Measurements from ENCODE around the gene NME2.

The NME2 gene

DNA sequence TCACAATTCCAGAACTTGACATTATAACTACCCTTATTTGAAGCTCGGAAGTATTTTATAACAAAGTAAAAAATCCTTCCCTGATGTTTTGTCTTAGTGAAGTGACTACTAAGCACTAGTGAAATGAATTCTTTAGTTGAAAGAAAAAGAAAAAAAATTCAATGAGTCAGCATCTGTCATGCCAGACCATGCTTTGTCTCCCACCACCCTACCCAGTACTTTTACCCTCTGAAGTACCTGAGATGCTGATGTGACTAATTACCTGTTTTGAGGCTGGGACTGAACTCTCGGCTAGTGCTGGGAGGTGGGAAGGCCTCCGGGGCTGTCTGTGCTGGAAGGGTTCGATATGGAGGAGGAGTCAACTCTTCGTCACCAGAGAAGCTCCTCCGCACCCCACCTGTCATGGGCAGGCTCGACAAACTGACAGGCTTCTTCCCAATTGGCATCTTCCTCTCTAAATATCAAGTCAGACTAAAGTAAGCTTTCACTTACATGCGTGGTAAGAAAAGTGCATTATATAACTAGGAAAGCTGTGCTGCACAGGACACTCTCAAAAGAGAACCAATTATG, 19.6 kb downstream of the NME2 start:
- Histone ChIP-seq H3K36me3 (ENCODE audit: control insufficient read depth, insufficient read depth, low read length) (peaks cover 4% of the 10 kb centered on the region), H3K27me3 (ENCODE audit: control insufficient read depth, insufficient read depth, low read length) (no peaks in the 10 kb centered on the region), H3K4me3 (ENCODE audit: low read depth, low read length) (no peak overlapping the region), H3K9me3 (ENCODE audit: control insufficient read depth, insufficient read depth, low read length) (no peaks in the 10 kb centered on the region), H3K4me1 (ENCODE audit: control insufficient read depth, insufficient read depth, low read length) (no peaks in the 10 kb centered on the region), H3K9ac (ENCODE audit: low read depth, low read length) (no peak overlapping the region)

DNA sequence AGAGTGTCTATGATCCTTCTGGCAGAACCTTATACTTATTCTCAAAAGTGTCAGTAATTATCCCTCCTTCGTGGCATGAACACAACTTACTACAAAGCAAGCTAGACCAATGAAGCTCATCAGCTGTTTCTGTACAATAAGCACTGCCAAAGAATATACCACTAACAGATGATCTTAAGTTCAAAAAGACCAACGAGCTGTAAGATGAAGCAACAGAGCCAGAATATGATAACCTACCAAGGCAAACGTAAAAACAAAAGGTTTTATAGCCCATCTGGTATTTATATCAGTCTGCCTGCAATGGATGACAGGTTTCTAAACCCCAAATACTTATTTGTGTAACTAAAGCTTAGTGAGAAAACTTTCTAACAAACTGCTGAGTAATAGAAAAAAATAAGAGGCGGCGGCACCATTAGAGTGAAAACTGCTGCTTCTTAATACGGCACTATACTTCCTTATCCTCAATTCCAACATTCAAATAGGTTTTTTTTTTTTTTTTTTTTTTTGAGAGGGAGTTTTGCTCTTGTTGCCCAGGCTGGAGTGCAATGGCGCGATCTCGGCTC, 22.1 kb downstream of the NME2 start:
- H3K9me3 ChIP-seq (ENCODE audit: control insufficient read depth, insufficient read depth, low read length): no peaks in the 10 kb centered on the region
- no peaks in the 10 kb centered on the region for H3K4me1 ChIP-seq (ENCODE audit: control insufficient read depth, insufficient read depth, low read length)
- no peaks in the 10 kb centered on the region for H3K27me3 ChIP-seq (ENCODE audit: control insufficient read depth, insufficient read depth, low read length)
- H3K4me3 ChIP-seq (ENCODE audit: low read depth, low read length): no peak overlapping the region
- peaks cover 14% of the 10 kb centered on the region for H3K36me3 ChIP-seq (ENCODE audit: control insufficient read depth, insufficient read depth, low read length)
- no peak overlapping the region for H3K9ac ChIP-seq (ENCODE audit: low read depth, low read length)

DNA sequence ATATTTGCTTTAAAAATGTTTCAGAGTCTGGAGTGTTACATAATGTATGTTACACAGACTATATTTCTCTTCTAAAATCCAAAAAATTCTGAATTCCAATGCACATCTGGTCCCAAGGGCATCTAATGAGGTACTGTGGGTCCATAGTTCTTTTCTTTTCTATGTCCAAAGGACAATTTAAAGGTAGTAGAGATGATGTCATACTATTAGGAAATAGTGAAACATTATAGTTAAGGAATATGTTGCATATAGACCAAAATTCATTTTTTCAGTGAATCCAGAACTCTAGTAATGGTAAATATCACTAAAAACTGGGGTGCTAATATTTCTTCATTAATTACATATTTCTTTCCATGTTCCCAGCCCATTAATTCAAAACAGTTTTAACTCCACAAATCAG, 23.0 kb downstream of the NME2 start:
- Histone ChIP-seq H3K9ac (ENCODE audit: low read depth, low read length) (no peak overlapping the region), H3K4me3 (ENCODE audit: low read depth, low read length) (no peak overlapping the region), H3K27me3 (ENCODE audit: control insufficient read depth, insufficient read depth, low read length) (no peaks in the 10 kb centered on the region), H3K36me3 (ENCODE audit: control insufficient read depth, insufficient read depth, low read length) (peaks cover 21% of the 10 kb centered on the region), H3K9me3 (ENCODE audit: control insufficient read depth, insufficient read depth, low read length) (no peaks in the 10 kb centered on the region), H3K4me1 (ENCODE audit: control insufficient read depth, insufficient read depth, low read length) (no peaks in the 10 kb centered on the region)

DNA sequence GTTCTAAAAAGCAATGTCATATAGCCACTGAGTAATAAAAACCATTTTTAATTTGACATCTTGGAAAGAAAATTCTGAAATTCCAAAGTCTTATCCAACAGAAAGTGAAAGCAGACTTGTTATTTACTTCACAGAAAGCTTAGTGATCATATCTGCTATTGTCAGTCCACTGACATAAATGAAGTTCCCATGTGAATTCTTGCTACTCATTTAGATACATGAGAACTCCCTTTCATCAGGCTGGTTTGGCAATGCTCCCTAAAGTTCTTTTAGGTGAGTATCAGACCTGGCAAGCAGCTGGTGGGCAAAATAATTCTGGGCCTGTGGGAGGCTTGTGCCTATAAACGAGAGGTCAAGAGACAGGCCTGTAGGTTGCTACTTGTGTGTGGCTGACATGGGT, 23.4 kb downstream of the NME2 start:
- Histone ChIP-seq H3K36me3 (ENCODE audit: control insufficient read depth, insufficient read depth, low read length) (peaks cover 26% of the 10 kb centered on the region), H3K4me1 (ENCODE audit: control insufficient read depth, insufficient read depth, low read length) (no peaks in the 10 kb centered on the region), H3K9me3 (ENCODE audit: control insufficient read depth, insufficient read depth, low read length) (no peaks in the 10 kb centered on the region), H3K4me3 (ENCODE audit: low read depth, low read length) (no peak overlapping the region), H3K27me3 (ENCODE audit: control insufficient read depth, insufficient read depth, low read length) (no peaks in the 10 kb centered on the region), H3K9ac (ENCODE audit: low read depth, low read length) (no peak overlapping the region)

DNA sequence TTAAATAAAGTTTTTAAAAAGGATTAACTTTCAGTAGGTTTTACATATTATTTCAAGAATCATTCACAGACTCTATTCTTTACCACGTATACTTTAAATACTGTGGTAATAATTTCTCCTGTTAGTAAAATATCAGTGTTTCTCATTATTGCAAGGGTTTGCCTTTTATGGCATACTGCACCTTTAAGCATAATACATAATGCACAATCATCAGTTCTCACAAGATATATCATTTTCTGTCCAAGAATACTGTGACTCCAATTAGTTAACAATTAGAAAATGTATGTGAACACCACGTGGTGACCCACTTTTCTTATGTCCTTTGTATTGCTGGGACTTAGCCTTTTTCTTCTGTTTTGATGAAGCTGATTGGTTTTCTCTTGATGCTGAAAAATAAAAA, 25.7 kb downstream of the NME2 start:
- Histone ChIP-seq H3K4me3 (ENCODE audit: low read depth, low read length) (no peak overlapping the region), H3K9me3 (ENCODE audit: control insufficient read depth, insufficient read depth, low read length) (no peaks in the 10 kb centered on the region), H3K4me1 (ENCODE audit: control insufficient read depth, insufficient read depth, low read length) (no peaks in the 10 kb centered on the region), H3K36me3 (ENCODE audit: control insufficient read depth, insufficient read depth, low read length) (peaks cover 27% of the 10 kb centered on the region), H3K27me3 (ENCODE audit: control insufficient read depth, insufficient read depth, low read length) (no peaks in the 10 kb centered on the region), H3K9ac (ENCODE audit: low read depth, low read length) (no peak overlapping the region)

DNA sequence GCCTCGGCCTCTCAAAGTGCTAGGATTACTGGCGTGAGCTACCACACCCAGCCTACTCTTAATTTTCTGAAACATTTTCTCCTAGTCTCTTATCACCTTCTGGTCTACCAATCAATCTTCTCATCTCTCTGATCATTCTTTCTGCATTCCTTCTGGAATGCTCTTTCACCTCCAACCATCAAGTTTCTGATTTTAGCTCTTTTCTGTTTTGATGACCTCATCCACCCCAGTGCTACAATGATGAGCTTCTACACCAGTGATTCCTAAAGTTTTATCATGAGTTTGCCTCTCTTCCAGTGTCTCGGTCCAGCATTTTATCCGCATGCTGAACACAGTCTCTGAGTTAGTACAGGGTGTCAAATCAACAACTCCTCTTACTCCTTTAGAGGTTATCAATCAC, 31.5 kb downstream of the NME2 start:
- Histone ChIP-seq H3K27me3 (ENCODE audit: control insufficient read depth, insufficient read depth, low read length) (no peaks in the 10 kb centered on the region), H3K9ac (ENCODE audit: low read depth, low read length) (no peak overlapping the region), H3K36me3 (ENCODE audit: control insufficient read depth, insufficient read depth, low read length) (peaks cover 24% of the 10 kb centered on the region), H3K4me3 (ENCODE audit: low read depth, low read length) (no peak overlapping the region), H3K4me1 (ENCODE audit: control insufficient read depth, insufficient read depth, low read length) (no peaks in the 10 kb centered on the region), H3K9me3 (ENCODE audit: control insufficient read depth, insufficient read depth, low read length) (no peaks in the 10 kb centered on the region)

DNA sequence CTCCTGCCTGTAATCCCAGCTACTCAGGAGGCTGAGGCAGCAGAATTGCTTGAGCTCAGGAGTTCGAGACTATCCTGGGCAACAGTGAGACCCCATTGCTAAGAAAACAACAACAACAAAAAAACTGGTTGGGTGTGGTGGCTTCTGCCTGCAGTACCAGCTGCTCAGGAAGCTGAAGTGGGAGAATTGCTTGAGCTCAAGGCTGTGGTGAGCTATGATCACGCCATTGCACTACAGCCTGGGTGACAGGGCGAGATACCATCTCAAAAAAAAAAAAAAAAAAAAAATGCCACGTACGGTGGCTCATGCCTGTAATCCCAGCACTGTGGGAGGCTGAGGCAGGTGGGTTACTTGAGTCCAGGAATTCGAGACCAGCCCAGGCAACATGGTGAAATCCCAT, 34.1 kb downstream of the NME2 start:
- Histone ChIP-seq H3K27me3 (ENCODE audit: control insufficient read depth, insufficient read depth, low read length) (no peaks in the 10 kb centered on the region), H3K4me1 (ENCODE audit: control insufficient read depth, insufficient read depth, low read length) (no peaks in the 10 kb centered on the region), H3K9me3 (ENCODE audit: control insufficient read depth, insufficient read depth, low read length) (no peaks in the 10 kb centered on the region), H3K4me3 (ENCODE audit: low read depth, low read length) (no peak overlapping the region), H3K36me3 (ENCODE audit: control insufficient read depth, insufficient read depth, low read length) (peaks cover 13% of the 10 kb centered on the region), H3K9ac (ENCODE audit: low read depth, low read length) (no peak overlapping the region)

DNA sequence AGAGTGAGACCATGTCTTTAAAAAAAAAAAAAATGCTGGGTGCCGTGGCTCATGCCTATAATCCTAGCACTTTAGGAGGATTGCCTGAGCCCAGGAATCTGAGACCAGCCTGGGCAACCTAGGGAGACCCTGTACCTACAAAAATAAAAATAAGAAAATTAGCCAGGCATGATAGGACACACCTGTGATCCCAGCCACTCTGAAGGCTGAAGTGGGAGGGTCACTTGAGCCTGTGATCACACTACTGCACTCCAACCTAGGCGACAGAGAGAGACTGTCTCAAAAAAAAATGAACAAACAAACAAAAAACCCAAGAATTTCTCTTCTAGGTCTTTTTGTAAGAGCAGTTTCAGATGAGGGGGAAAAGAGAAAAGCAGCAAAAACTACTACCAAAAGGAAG, 34.6 kb downstream of the NME2 start:
- Histone ChIP-seq H3K9ac (ENCODE audit: low read depth, low read length) (no peak overlapping the region), H3K9me3 (ENCODE audit: control insufficient read depth, insufficient read depth, low read length) (no peaks in the 10 kb centered on the region), H3K4me1 (ENCODE audit: control insufficient read depth, insufficient read depth, low read length) (no peaks in the 10 kb centered on the region), H3K27me3 (ENCODE audit: control insufficient read depth, insufficient read depth, low read length) (no peaks in the 10 kb centered on the region), H3K4me3 (ENCODE audit: low read depth, low read length) (no peak overlapping the region), H3K36me3 (ENCODE audit: control insufficient read depth, insufficient read depth, low read length) (peaks cover 16% of the 10 kb centered on the region)

DNA sequence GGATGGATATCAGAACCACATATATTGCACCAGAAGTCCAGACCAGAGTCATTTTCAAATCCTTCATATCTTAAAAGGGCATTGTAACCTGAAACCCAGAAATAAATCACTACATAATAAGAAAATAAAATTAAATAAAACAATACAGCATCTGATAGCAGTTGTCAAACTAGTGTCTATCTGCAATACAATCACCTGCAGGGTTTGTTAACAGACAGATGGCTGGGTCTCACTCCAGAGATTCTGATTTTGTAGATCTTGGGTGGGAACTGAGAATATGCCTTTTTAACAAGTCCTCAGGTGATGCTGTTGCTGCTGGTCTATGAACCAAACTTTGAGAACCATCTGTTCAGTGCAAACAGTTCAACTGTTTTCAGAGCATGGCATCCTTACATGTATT, 37.6 kb downstream of the NME2 start:
- no peak overlapping the region for H3K9ac ChIP-seq (ENCODE audit: low read depth, low read length)
- no peaks in the 10 kb centered on the region for H3K27me3 ChIP-seq (ENCODE audit: control insufficient read depth, insufficient read depth, low read length)
- H3K9me3 ChIP-seq (ENCODE audit: control insufficient read depth, insufficient read depth, low read length): no peaks in the 10 kb centered on the region
- H3K4me1 ChIP-seq (ENCODE audit: control insufficient read depth, insufficient read depth, low read length): no peaks in the 10 kb centered on the region
- peaks cover 15% of the 10 kb centered on the region for H3K36me3 ChIP-seq (ENCODE audit: control insufficient read depth, insufficient read depth, low read length)
- H3K4me3 ChIP-seq (ENCODE audit: low read depth, low read length): no peak overlapping the region

DNA sequence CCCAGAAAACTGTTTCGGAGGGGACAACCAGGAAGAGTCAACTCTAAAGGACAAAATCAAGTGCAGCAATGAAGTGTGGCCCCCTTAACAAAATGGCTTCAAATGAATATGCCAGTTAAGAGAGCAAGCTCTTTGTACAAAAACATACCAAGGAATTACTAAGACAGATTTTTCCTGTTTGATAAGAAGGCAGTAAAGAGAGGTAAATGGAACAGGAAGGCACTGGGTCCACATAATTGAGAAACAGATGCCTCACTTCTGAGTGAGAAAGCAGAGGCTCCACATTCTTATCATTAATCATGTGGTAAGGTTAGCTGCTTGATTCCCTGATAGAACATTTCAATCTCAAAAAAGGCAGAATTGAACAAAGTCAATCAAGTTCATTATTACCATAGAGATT, 48.7 kb downstream of the NME2 start:
- Histone ChIP-seq H3K9ac (ENCODE audit: low read depth, low read length) (no peak overlapping the region), H3K4me3 (ENCODE audit: low read depth, low read length) (no peak overlapping the region), H3K9me3 (ENCODE audit: control insufficient read depth, insufficient read depth, low read length) (no peaks in the 10 kb centered on the region), H3K4me1 (ENCODE audit: control insufficient read depth, insufficient read depth, low read length) (no peaks in the 10 kb centered on the region), H3K36me3 (ENCODE audit: control insufficient read depth, insufficient read depth, low read length) (peaks cover 8% of the 10 kb centered on the region), H3K27me3 (ENCODE audit: control insufficient read depth, insufficient read depth, low read length) (no peaks in the 10 kb centered on the region)

DNA sequence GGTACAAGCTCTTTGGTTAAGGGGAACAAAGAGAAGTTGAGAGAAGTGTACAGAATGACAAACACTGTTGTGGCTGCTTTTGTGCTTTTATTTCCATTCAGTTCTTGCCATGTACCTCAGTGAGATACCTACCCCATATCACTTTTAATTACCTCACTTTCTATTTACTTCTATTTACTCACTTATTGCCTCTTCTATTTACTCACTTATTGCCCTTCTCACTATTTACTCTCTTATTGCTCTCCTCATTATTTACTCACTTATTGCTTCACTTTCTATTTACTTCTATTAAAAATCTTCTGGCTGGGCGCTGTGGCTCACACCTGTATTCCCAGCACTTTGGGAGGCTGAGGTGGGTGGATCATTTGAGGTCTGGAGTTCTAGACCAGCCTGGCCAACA, 51.7 kb downstream of the NME2 start:
- Histone ChIP-seq H3K4me1 (ENCODE audit: control insufficient read depth, insufficient read depth, low read length) (no peaks in the 10 kb centered on the region), H3K9ac (ENCODE audit: low read depth, low read length) (no peak overlapping the region), H3K36me3 (ENCODE audit: control insufficient read depth, insufficient read depth, low read length) (peaks cover 12% of the 10 kb centered on the region), H3K9me3 (ENCODE audit: control insufficient read depth, insufficient read depth, low read length) (no peaks in the 10 kb centered on the region), H3K4me3 (ENCODE audit: low read depth, low read length) (no peak overlapping the region), H3K27me3 (ENCODE audit: control insufficient read depth, insufficient read depth, low read length) (no peaks in the 10 kb centered on the region)

DNA sequence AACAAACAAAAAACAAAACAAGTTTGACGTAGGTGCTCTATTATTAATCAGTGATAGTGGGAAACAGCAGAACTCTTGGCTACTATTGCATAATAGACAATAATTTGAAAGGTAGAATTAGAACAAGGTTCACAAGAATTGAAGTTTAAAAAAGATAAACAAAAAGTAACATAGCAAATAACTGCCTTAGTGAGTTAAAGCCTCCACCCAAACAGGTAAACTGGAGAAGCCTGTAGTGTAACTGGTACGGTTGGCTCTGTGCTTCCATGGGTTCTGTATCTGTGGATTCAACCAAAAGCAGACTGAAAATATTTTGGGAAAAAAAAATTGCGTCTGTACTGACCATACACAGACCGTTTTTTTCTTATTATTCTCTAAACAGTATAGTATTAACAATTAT, 55.1 kb downstream of the NME2 start:
- Histone ChIP-seq H3K36me3 (ENCODE audit: control insufficient read depth, insufficient read depth, low read length) (peaks cover 12% of the 10 kb centered on the region), H3K9me3 (ENCODE audit: control insufficient read depth, insufficient read depth, low read length) (no peaks in the 10 kb centered on the region), H3K27me3 (ENCODE audit: control insufficient read depth, insufficient read depth, low read length) (no peaks in the 10 kb centered on the region), H3K9ac (ENCODE audit: low read depth, low read length) (no peak overlapping the region), H3K4me1 (ENCODE audit: control insufficient read depth, insufficient read depth, low read length) (no peaks in the 10 kb centered on the region), H3K4me3 (ENCODE audit: low read depth, low read length) (no peak overlapping the region)
